ENCODE results near the gene SLC38A6.

The SLC38A6 gene

GRCh38 chr14:60965402-60965801 lies 15.6 kb upstream of the SLC38A6 start:
- H3K4me3 ChIP-seq (ENCODE audit: low read length) = no peak overlapping the region
- no peak overlapping the region for H3K9ac ChIP-seq (ENCODE audit: low read length)
- TF ChIP-seq EZH2phosphoT487 (IDR thresholded peaks at IDR 0.05; ENCODE audit: low read depth) (no peak), CTCF (IDR thresholded peaks at IDR 0.05; ENCODE audit: low read depth, low read length) (no peak)
- H3K79me2 ChIP-seq (ENCODE audit: low read length) = no peaks in the 10 kb centered on the region
- H3K36me3 ChIP-seq (replicated peaks; ENCODE audit: low read depth, low read length) = no peaks in the 10 kb centered on the region
- H4K20me1 ChIP-seq (ENCODE audit: insufficient read depth, low read length) = no peaks in the 10 kb centered on the region
- H3K27me3 ChIP-seq (ENCODE audit: low read depth, low read length) = no peaks in the 10 kb centered on the region
- H3K27ac ChIP-seq (ENCODE audit: low read length) = no peak overlapping the region
- H3K4me1 ChIP-seq (ENCODE audit: low read length) = no peaks in the 10 kb centered on the region
- no peak overlapping the region for H3K4me2 ChIP-seq (ENCODE audit: low read length)
- H2AFZ ChIP-seq (ENCODE audit: low read depth, low read length) = no peak overlapping the region
- H3K9me3 ChIP-seq (ENCODE audit: insufficient read depth, low read length) = no peaks in the 10 kb centered on the region

GRCh38 chr14:60968099-60968498 lies 12.9 kb upstream of the SLC38A6 start:
- Histone ChIP-seq H4K20me1 (ENCODE audit: insufficient read depth, low read length) (no peaks in the 10 kb centered on the region), H3K4me1 (ENCODE audit: low read length) (no peaks in the 10 kb centered on the region), H3K4me3 (ENCODE audit: low read length) (no peak overlapping the region)

GRCh38 chr14:60968671-60969070 lies 12.4 kb upstream of the SLC38A6 start:
- TF ChIP-seq EZH2phosphoT487 (IDR thresholded peaks at IDR 0.05; ENCODE audit: low read depth) (no peak), CTCF (IDR thresholded peaks at IDR 0.05; ENCODE audit: low read depth, low read length) (no peak)
- H3K9ac ChIP-seq (ENCODE audit: low read length) = no peak overlapping the region

More at GRCh38 chr14:60968099-60968498, 12.9 kb upstream of the SLC38A6 start:
- no peak overlapping the region for H3K4me2 ChIP-seq (ENCODE audit: low read length)
- TF ChIP-seq CTCF (IDR thresholded peaks at IDR 0.05; ENCODE audit: low read depth, low read length) (no peak), EZH2phosphoT487 (IDR thresholded peaks at IDR 0.05; ENCODE audit: low read depth) (no peak)
- no peaks in the 10 kb centered on the region for H3K36me3 ChIP-seq (replicated peaks; ENCODE audit: low read depth, low read length)
- no peaks in the 10 kb centered on the region for H3K27me3 ChIP-seq (ENCODE audit: low read depth, low read length)
- H3K9me3 ChIP-seq (ENCODE audit: insufficient read depth, low read length) = no peaks in the 10 kb centered on the region
- H3K79me2 ChIP-seq (ENCODE audit: low read length) = no peaks in the 10 kb centered on the region
- H3K9ac ChIP-seq (ENCODE audit: low read length) = no peak overlapping the region
- H2AFZ ChIP-seq (ENCODE audit: low read depth, low read length) = no peak overlapping the region
- no peak overlapping the region for H3K27ac ChIP-seq (ENCODE audit: low read length)

GRCh38 chr14:60970146-60970545 lies 10.9 kb upstream of the SLC38A6 start:
- Histone ChIP-seq H4K20me1 (ENCODE audit: insufficient read depth, low read length) (no peaks in the 10 kb centered on the region), H3K4me3 (ENCODE audit: low read length) (no peak overlapping the region), H3K9me3 (ENCODE audit: insufficient read depth, low read length) (no peaks in the 10 kb centered on the region), H3K9ac (ENCODE audit: low read length) (no peak overlapping the region), H3K79me2 (ENCODE audit: low read length) (no peaks in the 10 kb centered on the region), H3K36me3 (replicated peaks; ENCODE audit: low read depth, low read length) (peaks cover 7% of the 10 kb centered on the region), H3K27me3 (ENCODE audit: low read depth, low read length) (no peaks in the 10 kb centered on the region), H3K27ac (ENCODE audit: low read length) (no peak overlapping the region), H2AFZ (ENCODE audit: low read depth, low read length) (no peak overlapping the region), H3K4me1 (ENCODE audit: low read length) (no peaks in the 10 kb centered on the region), H3K4me2 (ENCODE audit: low read length) (no peak overlapping the region)
- TF ChIP-seq CTCF (IDR thresholded peaks at IDR 0.05; ENCODE audit: low read depth, low read length) (no peak), EZH2phosphoT487 (IDR thresholded peaks at IDR 0.05; ENCODE audit: low read depth) (no peak)

More at GRCh38 chr14:60968671-60969070, 12.4 kb upstream of the SLC38A6 start:
- H3K9me3 ChIP-seq (ENCODE audit: insufficient read depth, low read length) = no peaks in the 10 kb centered on the region
- H3K4me2 ChIP-seq (ENCODE audit: low read length) = no peak overlapping the region
- no peaks in the 10 kb centered on the region for H4K20me1 ChIP-seq (ENCODE audit: insufficient read depth, low read length)
- H3K27ac ChIP-seq (ENCODE audit: low read length) = no peak overlapping the region
- H3K27me3 ChIP-seq (ENCODE audit: low read depth, low read length) = no peaks in the 10 kb centered on the region
- H3K4me1 ChIP-seq (ENCODE audit: low read length) = no peaks in the 10 kb centered on the region
- no peak overlapping the region for H3K4me3 ChIP-seq (ENCODE audit: low read length)
- H3K79me2 ChIP-seq (ENCODE audit: low read length) = no peaks in the 10 kb centered on the region
- H3K36me3 ChIP-seq (replicated peaks; ENCODE audit: low read depth, low read length) = no peaks in the 10 kb centered on the region
- no peak overlapping the region for H2AFZ ChIP-seq (ENCODE audit: low read depth, low read length)
